Measurements from ENCODE around the gene VSTM1.
"Not testable (repeated sequence)": the region's sequence is repeated elsewhere in the genome, so short reads cannot be mapped to it uniquely, and the experiment has no call there.

The VSTM1 gene

GRCh38 chr19:54073829-54074228 is 10.1 kb upstream of the VSTM1 start:
- no peak for DNase-seq (ENCODE audit: low read depth in 2 of 2, low spot score in 1 of 2)

GRCh38 chr19:54069470-54069869 is 5.8 kb upstream of the VSTM1 start:
- no peak for DNase-seq (ENCODE audit: low read depth in 2 of 2, low spot score in 1 of 2)

GRCh38 chr19:54062643-54063042 is 1.1 kb downstream of the VSTM1 start:
- no peak for DNase-seq (ENCODE audit: low read depth in 2 of 2, low spot score in 1 of 2)

- DNase-seq (ENCODE audit: low read depth in 2 of 2, low spot score in 1 of 2): no peak
Observed at GRCh38 chr19:54047616-54048015, 16.1 kb downstream of the VSTM1 start.

- DNase-seq (ENCODE audit: low read depth in 2 of 2, low spot score in 1 of 2): no peak
Observed at GRCh38 chr19:54045771-54046170, 17.9 kb downstream of the VSTM1 start.

GRCh38 chr19:54042989-54043388 is 20.7 kb downstream of the VSTM1 start:
- no peak for DNase-seq (ENCODE audit: low read depth in 2 of 2, low spot score in 1 of 2)

GRCh38 chr19:54041969-54042606 is 21.6 kb downstream of the VSTM1 start:
- DNase-seq (ENCODE audit: low read depth in 2 of 2, low spot score in 1 of 2): no peak

GRCh38 chr19:54040003-54040402 is 23.7 kb downstream of the VSTM1 start:
- no peak for DNase-seq (ENCODE audit: low read depth in 2 of 2, low spot score in 1 of 2)

- DNase-seq (ENCODE audit: low read depth in 2 of 2, low spot score in 1 of 2): not testable (repeated sequence)
Observed at GRCh38 chr19:54036542-54036941, 27.2 kb downstream of the VSTM1 start.

GRCh38 chr19:54035215-54036178 is 28.2 kb downstream of the VSTM1 start:
- DNase-seq (ENCODE audit: low read depth in 2 of 2, low spot score in 1 of 2): no peak

- DNase-seq (ENCODE audit: low read depth in 2 of 2, low spot score in 1 of 2): no peak
Observed at GRCh38 chr19:54030895-54031586, 32.7 kb downstream of the VSTM1 start.

GRCh38 chr19:54029930-54030490 is 33.7 kb downstream of the VSTM1 start:
- DNase-seq (ENCODE audit: low read depth in 2 of 2, low spot score in 1 of 2): peak in 1 of 2 donors; percentile 11

GRCh38 chr19:54029301-54029700 is 34.4 kb downstream of the VSTM1 start:
- DNase-seq (ENCODE audit: low read depth in 2 of 2, low spot score in 1 of 2): no peak

- no peak for DNase-seq (ENCODE audit: low read depth in 2 of 2, low spot score in 1 of 2)
Observed at GRCh38 chr19:54026656-54027055, 37.0 kb downstream of the VSTM1 start.

GRCh38 chr19:54024660-54025059 is 39.0 kb downstream of the VSTM1 start:
- DNase-seq (ENCODE audit: low read depth in 2 of 2, low spot score in 1 of 2): no peak

- no peak for DNase-seq (ENCODE audit: low read depth in 2 of 2, low spot score in 1 of 2)
Observed at GRCh38 chr19:54023191-54023590, 40.5 kb downstream of the VSTM1 start.

- DNase-seq (ENCODE audit: low read depth in 2 of 2, low spot score in 1 of 2): no peak
Observed at GRCh38 chr19:54021932-54022331, 41.8 kb downstream of the VSTM1 start.

- DNase-seq (ENCODE audit: low read depth in 2 of 2, low spot score in 1 of 2): no peak
Observed at GRCh38 chr19:54021363-54021762, 42.3 kb downstream of the VSTM1 start.

- no peak for DNase-seq (ENCODE audit: low read depth in 2 of 2, low spot score in 1 of 2)
Observed at GRCh38 chr19:54017261-54017660, 46.4 kb downstream of the VSTM1 start.

- DNase-seq (ENCODE audit: low read depth in 2 of 2, low spot score in 1 of 2): no peak
Observed at GRCh38 chr19:54014920-54015560, 48.7 kb downstream of the VSTM1 start.

- DNase-seq (ENCODE audit: low read depth in 2 of 2, low spot score in 1 of 2): no peak
Observed at GRCh38 chr19:54013866-54014265, 49.8 kb downstream of the VSTM1 start.

All from stimulated activated CD8-positive, alpha-beta memory T cell treated with anti-CD3 and anti-CD28 coated beads, Interleukin-4, amount 100 ng/mL, for 4 hours (primary cell).